Trophoblast cell (in vitro differentiated cells and primary cell): Measurements from ENCODE around the gene HMOX2.

Experiments
- DNase-seq, 2 donors: peaks; one replicate each; pipeline ENCODE4 v3.0.0-alpha.2; 2016
- H2AFZ ChIP-seq: 2 replicates; pipeline ENCODE4 v1.6.1; 2013; ENCODE audit warnings: low read length, moderate library complexity, mild to moderate bottlenecking; ENCODE audit not compliant: insufficient read depth, poor library complexity
- H2AK5ac ChIP-seq: 2 replicates; pipeline ENCODE4 v1.6.1; 2013; ENCODE audit warnings: mild to moderate bottlenecking, low read length
- H2BK120ac ChIP-seq: 2 replicates; pipeline ENCODE4 v1.6.1; 2013; ENCODE audit warnings: low read length, mild to moderate bottlenecking, moderate library complexity; ENCODE audit not compliant: insufficient read depth, poor library complexity
- H2BK12ac ChIP-seq: 2 replicates; pipeline ENCODE4 v1.6.1; 2013; ENCODE audit warnings: mild to moderate bottlenecking, low read length, moderate library complexity
- H2BK5ac ChIP-seq: 2 replicates; pipeline ENCODE4 v1.6.1; 2013; ENCODE audit warnings: low read length, low read depth, moderate library complexity, mild to moderate bottlenecking; ENCODE audit not compliant: poor library complexity
- H3K14ac ChIP-seq: 2 replicates; pipeline ENCODE4 v1.6.1; 2013; ENCODE audit warnings: mild to moderate bottlenecking, low read length
- H3K18ac ChIP-seq: 2 replicates; pipeline ENCODE4 v1.6.1; 2013; ENCODE audit warnings: mild to moderate bottlenecking, low read length
- H3K23ac ChIP-seq: 2 replicates; pipeline ENCODE4 v1.6.1; 2013; ENCODE audit warnings: low read length
- H3K27ac ChIP-seq: 2 replicates; pipeline ENCODE4 v1.5.1; 2013; ENCODE audit warnings: low read depth, mild to moderate bottlenecking, inconsistent platforms, low read length, moderate library complexity
- H3K27me3 ChIP-seq: 2 replicates; pipeline ENCODE4 v1.6.1; 2013; ENCODE audit warnings: inconsistent platforms, mild to moderate bottlenecking, low read length, moderate library complexity; ENCODE audit not compliant: insufficient read depth
- H3K36me3 ChIP-seq, 2 experiments: 1 replicate in 1 of 2; 2 replicates in 1 of 2; pipeline ENCODE4 v1.6.1; 2013; ENCODE audit warnings: low read length in 2 of 2, mild to moderate bottlenecking in 2 of 2, moderate library complexity in 1 of 2; ENCODE audit not compliant: insufficient read depth in 2 of 2, control insufficient read depth in 1 of 2
- H3K4ac ChIP-seq: 2 replicates; pipeline ENCODE4 v1.6.1; 2013; ENCODE audit warnings: low read depth, mild to moderate bottlenecking, low read length, moderate library complexity
- H3K4me1 ChIP-seq, 2 experiments: 1 replicate in 1 of 2; 2 replicates in 1 of 2; pipeline ENCODE4 v1.6.1; 2013; ENCODE audit warnings: low read length in 2 of 2, mild to moderate bottlenecking in 2 of 2, moderate library complexity in 1 of 2; ENCODE audit not compliant: insufficient read depth in 2 of 2, control insufficient read depth in 1 of 2
- H3K4me2 ChIP-seq: 2 replicates; pipeline ENCODE4 v1.6.1; 2013; ENCODE audit warnings: inconsistent platforms, mild to moderate bottlenecking, low read length, moderate library complexity
- H3K4me3 ChIP-seq: 2 replicates; pipeline ENCODE4 v1.5.1; 2013; ENCODE audit warnings: mild to moderate bottlenecking, low read depth, low read length, inconsistent platforms
- H3K79me1 ChIP-seq: one replicate; pipeline ENCODE4 v1.6.1; 2013; ENCODE audit warnings: low read length
- H3K79me2 ChIP-seq: 2 replicates; pipeline ENCODE4 v1.6.1; 2013; ENCODE audit warnings: low read length, mild to moderate bottlenecking; ENCODE audit not compliant: control insufficient read depth, insufficient read depth, poor library complexity
- H3K9ac ChIP-seq: 2 replicates; pipeline ENCODE4 v1.6.1; 2013; ENCODE audit warnings: mild to moderate bottlenecking, low read length
- H3K9me3 ChIP-seq: 2 replicates; pipeline ENCODE4 v1.6.1; 2013; ENCODE audit warnings: low read depth, mild to moderate bottlenecking, control low read depth, inconsistent platforms, low read length; ENCODE audit not compliant: insufficient read depth
- H4K12ac ChIP-seq: 2 replicates; pipeline ENCODE4 v1.6.1; 2013; ENCODE audit warnings: low read depth, mild to moderate bottlenecking, low read length, moderate library complexity
- H4K8ac ChIP-seq: 2 replicates; pipeline ENCODE4 v1.6.1; 2013; ENCODE audit warnings: low read depth, mild to moderate bottlenecking, low read length, moderate library complexity
- H4K91ac ChIP-seq: one replicate; pipeline ENCODE4 v1.6.1; 2013; ENCODE audit warnings: low read depth, mild to moderate bottlenecking, low read length, moderate library complexity
- WGBS: extraction: QIAGEN DNeasy Blood & Tissue Kit; methylation state at CpG from one replicate; pipeline ENCODE4 v1.1.7; 2013; ENCODE audit warnings: missing lambda C conversion rate; ENCODE audit not compliant: insufficient read length, insufficient coverage; ENCODE audit errors: extremely low coverage; 5-methylcytosine and 5-hydroxymethylcytosine counted together

Gene HMOX2

DNA sequence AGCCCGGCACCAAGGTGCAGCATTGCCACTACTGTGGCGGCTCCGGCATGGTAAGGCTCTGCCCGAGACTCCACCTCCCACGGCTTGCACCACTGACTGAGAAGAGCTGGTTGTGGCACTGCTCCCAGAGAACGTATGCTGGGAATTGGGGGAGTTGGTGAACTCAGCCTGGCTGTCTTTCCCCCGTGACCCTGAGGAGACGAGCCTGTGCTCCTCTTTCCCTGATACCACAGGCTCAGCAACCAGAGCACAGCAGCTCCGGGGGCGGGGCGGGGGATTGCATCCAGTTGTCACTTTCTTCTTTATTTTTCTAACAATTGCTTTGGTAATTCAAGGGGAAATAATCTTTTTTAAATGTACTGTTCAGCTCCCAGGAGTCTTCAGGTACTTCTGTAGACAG is 33.8 kb upstream of the HMOX2 start:
- no peaks in the 10 kb centered on the region for H3K27me3 ChIP-seq
- no peak overlapping the region for H3K4me2 ChIP-seq
- WGBS, result no CpG with 5 or more reads among the region's 11 CpGs
- H3K9ac ChIP-seq, result no peak overlapping the region
- H3K79me1 ChIP-seq, result no peaks in the 10 kb centered on the region
- no peak overlapping the region for H4K91ac ChIP-seq
- H3K79me2 ChIP-seq, result no peaks in the 10 kb centered on the region
- no peak overlapping the region for H2AK5ac ChIP-seq
- no peak overlapping the region for H2BK5ac ChIP-seq
- no peak for DNase-seq
- no peak overlapping the region for H3K4ac ChIP-seq
- no peak overlapping the region for H3K4me3 ChIP-seq
- H3K23ac ChIP-seq, result no peak overlapping the region
- H3K36me3 ChIP-seq, result peaks cover 63 to 73% of the 10 kb centered on the region in 2 experiments
- H2AFZ ChIP-seq, result no peak overlapping the region
- peaks cover 2% of the 10 kb centered on the region for H3K9me3 ChIP-seq
- no peak overlapping the region for H3K14ac ChIP-seq
- no peaks in the 10 kb centered on the region for H3K4me1 ChIP-seq
- no peak overlapping the region for H3K27ac ChIP-seq
- H4K8ac ChIP-seq, result no peak overlapping the region
- H3K18ac ChIP-seq, result no peak overlapping the region
- H2BK120ac ChIP-seq, result no peak overlapping the region
- no peak overlapping the region for H2BK12ac ChIP-seq
- no peak overlapping the region for H4K12ac ChIP-seq

- Histone ChIP-seq H2BK12ac (no peak overlapping the region), H3K79me2 (no peaks in the 10 kb centered on the region)
- WGBS, result no CpG with 5 or more reads among the region's 5 CpGs
These were observed 32.9 kb upstream of the HMOX2 start for GRCh38 chr16:4443271-4443670.

DNA sequence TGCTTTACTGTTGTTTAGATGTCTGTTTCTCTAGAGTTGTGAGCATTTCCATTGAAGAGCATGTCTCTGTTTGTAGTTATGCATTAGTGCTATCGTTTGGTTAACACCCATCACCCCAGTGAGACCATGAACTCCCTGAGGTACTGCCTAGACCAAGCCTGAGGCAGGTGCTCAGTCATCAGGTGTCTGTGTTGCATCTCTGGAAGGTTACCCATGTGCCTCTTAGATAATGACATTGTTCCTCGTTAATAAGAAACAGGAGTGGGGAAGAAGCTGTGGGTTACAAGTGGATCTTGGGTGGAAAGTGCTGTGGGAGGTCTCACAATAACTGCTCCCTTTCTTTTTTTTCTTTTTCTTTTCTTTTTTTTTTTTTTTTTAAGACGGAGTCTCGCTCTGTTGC is 32.2 kb upstream of the HMOX2 start:
- H4K8ac ChIP-seq, result no peak overlapping the region
- H2BK5ac ChIP-seq, result no peak overlapping the region
- H4K91ac ChIP-seq, result no peak overlapping the region
- H4K12ac ChIP-seq, result no peak overlapping the region
- no peak overlapping the region for H2AFZ ChIP-seq
- H3K9me3 ChIP-seq, result peaks cover 2% of the 10 kb centered on the region
- no peak overlapping the region for H3K4me2 ChIP-seq
- no peak overlapping the region for H3K4me3 ChIP-seq
- no CpG with 5 or more reads among the region's 4 CpGs for WGBS
- H3K18ac ChIP-seq, result no peak overlapping the region
- no peaks in the 10 kb centered on the region for H3K79me1 ChIP-seq
- H2AK5ac ChIP-seq, result no peak overlapping the region
- H3K36me3 ChIP-seq, result peaks cover 64 to 81% of the 10 kb centered on the region in 2 experiments
- no peaks in the 10 kb centered on the region for H3K4me1 ChIP-seq
- H3K79me2 ChIP-seq, result no peaks in the 10 kb centered on the region
- H3K4ac ChIP-seq, result no peak overlapping the region
- H2BK120ac ChIP-seq, result no peak overlapping the region
- no peak for DNase-seq
- H3K27me3 ChIP-seq, result no peaks in the 10 kb centered on the region
- no peak overlapping the region for H3K14ac ChIP-seq
- no peak overlapping the region for H3K27ac ChIP-seq
- H2BK12ac ChIP-seq, result no peak overlapping the region
- no peak overlapping the region for H3K9ac ChIP-seq
- H3K23ac ChIP-seq, result no peak overlapping the region

More at GRCh38 chr16:4443271-4443670, 32.9 kb upstream of the HMOX2 start:
- no peaks in the 10 kb centered on the region for H3K27me3 ChIP-seq
- H3K9ac ChIP-seq, result no peak overlapping the region
- no peak overlapping the region for H3K14ac ChIP-seq
- H2AFZ ChIP-seq, result no peak overlapping the region
- no peak overlapping the region for H2AK5ac ChIP-seq
- no peak for DNase-seq
- no peak overlapping the region for H3K4me3 ChIP-seq
- H3K23ac ChIP-seq, result no peak overlapping the region
- no peak overlapping the region for H4K91ac ChIP-seq
- no peaks in the 10 kb centered on the region for H3K79me1 ChIP-seq
- no peak overlapping the region for H2BK5ac ChIP-seq
- H3K36me3 ChIP-seq, result peaks cover 61 to 76% of the 10 kb centered on the region in 2 experiments
- H3K18ac ChIP-seq, result no peak overlapping the region
- no peak overlapping the region for H4K8ac ChIP-seq
- H3K4me2 ChIP-seq, result no peak overlapping the region
- H2BK120ac ChIP-seq, result no peak overlapping the region
- no peak overlapping the region for H4K12ac ChIP-seq
- H3K27ac ChIP-seq, result no peak overlapping the region
- no peak overlapping the region for H3K4ac ChIP-seq
- peaks cover 2% of the 10 kb centered on the region for H3K9me3 ChIP-seq
- H3K4me1 ChIP-seq, result no peaks in the 10 kb centered on the region

DNA sequence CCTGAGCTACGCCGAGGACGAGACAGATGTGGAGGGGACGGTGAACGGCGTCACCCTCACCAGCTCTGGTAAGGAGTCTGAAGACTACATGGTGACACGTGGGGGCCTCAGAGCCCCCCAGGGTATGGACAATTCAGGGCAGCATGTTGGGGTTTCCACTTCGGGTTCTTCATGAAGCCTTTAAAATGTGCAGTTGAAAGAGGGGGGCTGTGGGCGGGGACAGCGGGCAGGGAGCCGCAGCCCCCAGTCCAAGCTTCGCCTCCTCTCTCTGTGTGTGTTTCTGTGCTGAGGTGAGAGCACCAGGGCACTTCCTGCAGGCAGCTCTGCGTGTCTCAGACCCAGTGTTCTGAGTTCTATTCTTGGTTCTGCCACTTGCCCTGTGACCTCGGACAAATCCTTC is 25.8 kb upstream of the HMOX2 start:
- no peak overlapping the region for H3K9ac ChIP-seq
- H3K18ac ChIP-seq, result no peak overlapping the region
- no peak overlapping the region for H2AFZ ChIP-seq
- peaks cover 2% of the 10 kb centered on the region for H3K9me3 ChIP-seq
- no peak overlapping the region for H3K14ac ChIP-seq
- no peak overlapping the region for H4K91ac ChIP-seq
- H3K4me1 ChIP-seq, result no peaks in the 10 kb centered on the region
- H3K27me3 ChIP-seq, result no peaks in the 10 kb centered on the region
- WGBS, result no CpG with 5 or more reads among the region's 14 CpGs
- H3K4me2 ChIP-seq, result no peak overlapping the region
- no peak overlapping the region for H2AK5ac ChIP-seq
- no peak overlapping the region for H4K8ac ChIP-seq
- H2BK120ac ChIP-seq, result no peak overlapping the region
- no peak overlapping the region for H3K23ac ChIP-seq
- no peak overlapping the region for H2BK12ac ChIP-seq
- no peak overlapping the region for H3K4me3 ChIP-seq
- H3K79me2 ChIP-seq, result no peaks in the 10 kb centered on the region
- no peak overlapping the region for H3K4ac ChIP-seq
- peaks cover 55 to 70% of the 10 kb centered on the region in 2 experiments for H3K36me3 ChIP-seq
- H2BK5ac ChIP-seq, result no peak overlapping the region
- no peak for DNase-seq
- H3K27ac ChIP-seq, result no peak overlapping the region
- no peaks in the 10 kb centered on the region for H3K79me1 ChIP-seq
- no peak overlapping the region for H4K12ac ChIP-seq
